ENCODE data around the gene KCMF1. TPM values are rescaled to one million over a fixed set of nuclear protein-coding genes. Genes with fewer than 3 reads are reported as not detected.

KCMF1 gene
- polyA plus RNA-seq, 1 donor (not counting 4 experiments of a cell fraction or from before 2014, with no cell fraction given): 111 TPM

DNA sequence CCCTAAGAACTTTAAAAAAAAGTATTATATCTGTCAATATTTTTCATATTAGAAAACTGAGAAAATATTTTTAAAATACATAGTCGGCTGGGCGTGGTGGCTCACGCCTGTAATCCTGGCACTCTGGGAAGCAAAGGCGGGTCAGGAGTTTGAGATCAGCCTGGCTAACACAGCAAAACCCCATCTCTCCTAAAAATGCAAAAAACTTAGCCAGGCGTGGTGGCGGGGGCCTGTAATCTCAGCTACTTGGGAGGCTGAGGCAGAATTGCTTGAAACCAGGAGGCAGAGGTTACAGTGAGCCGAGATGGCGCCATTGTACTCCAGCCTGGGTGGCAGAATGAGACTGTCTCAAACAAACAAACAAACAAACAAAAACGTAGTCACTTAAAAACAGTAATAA lies 5.1 kb upstream of the KCMF1 start:
- Histone ChIP-seq H3K36me3 (ENCODE audit: control insufficient read depth in 2 of 2, extremely low read depth in 1 of 2, insufficient read depth in 2 of 2, low read length in 2 of 2) (peaks cover 2 to 8% of the 10 kb centered on the region in 2 experiments), H3K79me2 (ENCODE audit: control insufficient read depth, insufficient read depth, low read length) (peaks cover 55% of the 10 kb centered on the region)
- FAIRE-seq: no peak

DNA sequence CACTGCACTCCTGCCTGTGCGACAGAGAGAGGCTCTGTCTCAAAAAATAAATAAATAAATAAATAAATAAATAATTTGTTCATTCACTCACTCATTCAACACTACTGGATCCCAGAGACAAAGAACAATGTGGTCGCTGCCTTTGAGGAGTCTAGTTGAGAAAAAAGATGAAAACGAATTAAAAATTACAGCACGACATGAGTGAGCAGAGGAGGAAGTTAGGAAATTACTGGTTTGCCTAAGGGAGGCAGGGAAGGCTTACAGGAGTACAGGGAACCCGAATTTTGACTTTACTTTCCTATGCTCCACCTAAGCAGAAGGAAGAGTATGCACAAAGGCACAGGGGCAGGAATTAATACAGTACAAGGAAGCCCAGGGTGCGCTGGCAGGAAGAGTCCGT lies 4.2 kb upstream of the KCMF1 start:
- H3K27ac ChIP-seq (ENCODE audit: control insufficient read depth, insufficient read depth, low read length): no peak overlapping the region
- no peaks in the 10 kb centered on the region for H3K4me1 ChIP-seq (ENCODE audit: control insufficient read depth, extremely low read depth, insufficient read depth, low read length)
- no peak overlapping the region for H3K9ac ChIP-seq (ENCODE audit: control insufficient read depth, extremely low read depth, insufficient read depth, low read length)
- no peaks in the 10 kb centered on the region for H3K9me3 ChIP-seq (ENCODE audit: control insufficient read depth, low read depth, low read length)
- no peak overlapping the region for H2AFZ ChIP-seq (ENCODE audit: control insufficient read depth, low read length)
- H4K20me1 ChIP-seq (ENCODE audit: control insufficient read depth, extremely low read depth, insufficient read depth, low read length): no peaks in the 10 kb centered on the region
- DNase-seq (ENCODE audit: low read depth, low spot score) (no peak), FAIRE-seq (no peak)
- H3K9me1 ChIP-seq (ENCODE audit: control insufficient read depth, extremely low read depth, insufficient read depth, low read length): no peaks in the 10 kb centered on the region
- H3K4me2 ChIP-seq (ENCODE audit: control insufficient read depth, extremely low read depth, insufficient read depth, low read depth, low read length): no peak overlapping the region
- H3K4me3 ChIP-seq (ENCODE audit: control insufficient read depth in 2 of 3, extremely low read depth in 1 of 3, insufficient read depth in 2 of 3, low read depth in 1 of 3, low read length in 3 of 3): no peak overlapping the region
- TF ChIP-seq, protein P1, sequence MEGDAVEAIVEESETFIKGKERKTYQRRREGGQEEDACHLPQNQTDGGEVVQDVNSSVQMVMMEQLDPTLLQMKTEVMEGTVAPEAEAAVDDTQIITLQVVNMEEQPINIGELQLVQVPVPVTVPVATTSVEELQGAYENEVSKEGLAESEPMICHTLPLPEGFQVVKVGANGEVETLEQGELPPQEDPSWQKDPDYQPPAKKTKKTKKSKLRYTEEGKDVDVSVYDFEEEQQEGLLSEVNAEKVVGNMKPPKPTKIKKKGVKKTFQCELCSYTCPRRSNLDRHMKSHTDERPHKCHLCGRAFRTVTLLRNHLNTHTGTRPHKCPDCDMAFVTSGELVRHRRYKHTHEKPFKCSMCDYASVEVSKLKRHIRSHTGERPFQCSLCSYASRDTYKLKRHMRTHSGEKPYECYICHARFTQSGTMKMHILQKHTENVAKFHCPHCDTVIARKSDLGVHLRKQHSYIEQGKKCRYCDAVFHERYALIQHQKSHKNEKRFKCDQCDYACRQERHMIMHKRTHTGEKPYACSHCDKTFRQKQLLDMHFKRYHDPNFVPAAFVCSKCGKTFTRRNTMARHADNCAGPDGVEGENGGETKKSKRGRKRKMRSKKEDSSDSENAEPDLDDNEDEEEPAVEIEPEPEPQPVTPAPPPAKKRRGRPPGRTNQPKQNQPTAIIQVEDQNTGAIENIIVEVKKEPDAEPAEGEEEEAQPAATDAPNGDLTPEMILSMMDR (optimal IDR thresholded peaks at IDR 0.05 in 1 of 3, IDR thresholded peaks at IDR 0.05 in 1 of 3, conservative IDR thresholded peaks at IDR 0.05 in 1 of 3; ENCODE audit: extremely low read depth in 1 of 3, insufficient read depth in 2 of 3, low read length in 3 of 3): no peak
- TF ChIP-seq EZH2 (IDR thresholded peaks at IDR 0.05; ENCODE audit: low read length): no peak
- no peaks in the 10 kb centered on the region for H3K27me3 ChIP-seq (ENCODE audit: control insufficient read depth, extremely low read depth, insufficient read depth, low read length)
- dilution Hi-C loops (cut with MboI; ENCODE audit: extremely low pct_ligation_motif_present, low sequenced_read_pairs): no loop called here
- peaks cover 60% of the 10 kb centered on the region for H3K79me2 ChIP-seq (ENCODE audit: control insufficient read depth, insufficient read depth, low read length)
- H3K36me3 ChIP-seq (ENCODE audit: control insufficient read depth in 2 of 2, extremely low read depth in 1 of 2, insufficient read depth in 2 of 2, low read length in 2 of 2): peaks cover 2 to 8% of the 10 kb centered on the region in 2 experiments

More for the DNA sequence above, 5.1 kb upstream of the KCMF1 start:
- no peak for DNase-seq (ENCODE audit: low read depth, low spot score)
- no peak overlapping the region for H3K4me2 ChIP-seq (ENCODE audit: control insufficient read depth, extremely low read depth, insufficient read depth, low read depth, low read length)
- dilution Hi-C loops (cut with MboI; ENCODE audit: extremely low pct_ligation_motif_present, low sequenced_read_pairs): no loop called here
- H4K20me1 ChIP-seq (ENCODE audit: control insufficient read depth, extremely low read depth, insufficient read depth, low read length): no peaks in the 10 kb centered on the region
- no peaks in the 10 kb centered on the region for H3K4me1 ChIP-seq (ENCODE audit: control insufficient read depth, extremely low read depth, insufficient read depth, low read length)
- H3K9me3 ChIP-seq (ENCODE audit: control insufficient read depth, low read depth, low read length): no peaks in the 10 kb centered on the region
- H3K9me1 ChIP-seq (ENCODE audit: control insufficient read depth, extremely low read depth, insufficient read depth, low read length): no peaks in the 10 kb centered on the region
- no peak overlapping the region for H3K9ac ChIP-seq (ENCODE audit: control insufficient read depth, extremely low read depth, insufficient read depth, low read length)
- no peak overlapping the region for H3K4me3 ChIP-seq (ENCODE audit: control insufficient read depth in 2 of 3, extremely low read depth in 1 of 3, insufficient read depth in 2 of 3, low read depth in 1 of 3, low read length in 3 of 3)
- H2AFZ ChIP-seq (ENCODE audit: control insufficient read depth, low read length): no peak overlapping the region
- H3K27me3 ChIP-seq (ENCODE audit: control insufficient read depth, extremely low read depth, insufficient read depth, low read length): no peaks in the 10 kb centered on the region
- no peak for TF ChIP-seq EZH2 (IDR thresholded peaks at IDR 0.05; ENCODE audit: low read length)
- TF ChIP-seq, protein P1 (optimal IDR thresholded peaks at IDR 0.05 in 1 of 3, IDR thresholded peaks at IDR 0.05 in 1 of 3, conservative IDR thresholded peaks at IDR 0.05 in 1 of 3; ENCODE audit: extremely low read depth in 1 of 3, insufficient read depth in 2 of 3, low read length in 3 of 3): no peak
- no peak overlapping the region for H3K27ac ChIP-seq (ENCODE audit: control insufficient read depth, insufficient read depth, low read length)
